H1 (cell line): ENCODE measurements around the gene ATP6V0A4. TPM values are rescaled to one million over a fixed set of nuclear protein-coding genes. Genes with fewer than 3 reads are reported as not detected.
A peak's percentile ranks its signal among the peaks of the same experiment; 100 is the strongest.

Experiments used
- CTCF ChIA-PET: fragments of 300-600 bp; sonication (Branson Sonifier 250); formaldehyde crosslinking; loops from one replicate; lab custom pipeline; 2021; ENCODE audit not compliant: partially characterized antibody; lab: Charles Lee
- POLR2A ChIA-PET: fragments of 300-600 bp; sonication (Branson Sonifier 250); formaldehyde crosslinking; loops from one replicate; lab custom pipeline; 2021; ENCODE audit warnings: inconsistent platforms; ENCODE audit not compliant: partially characterized antibody; lab: Charles Lee
- DNase-seq, 2 experiments: peaks; one replicate each; pipeline versions ENCODE4 v3.0.0 to v3.0.0-alpha.2; 2010 to 2022; ENCODE audit warnings: low spot score in 2 of 2, low read depth in 1 of 2, mixed read lengths in 1 of 2
- FAIRE-seq: peaks from 2 replicates; lab custom pipeline; 2011; peaks lifted over from hg19 to GRCh38; lab: Jason Lieb, UNC
- H2AFZ ChIP-seq: 2 replicates; pipeline ENCODE4 v1.8.1; 2012; ENCODE audit warnings: low read length, inconsistent platforms
- H2AK5ac ChIP-seq: 2 replicates; pipeline ENCODE4 v1.6.1; 2013; ENCODE audit warnings: low read depth, low read length
- H2BK120ac ChIP-seq: replicated peaks from 2 replicates; pipeline ENCODE3; 2013; ENCODE audit warnings: low read depth, low read length, inconsistent platforms
- H2BK12ac ChIP-seq: 2 replicates; pipeline ENCODE4 v1.6.1; 2013; ENCODE audit warnings: low read depth, low read length
- H2BK15ac ChIP-seq: 2 replicates; pipeline ENCODE4 v1.6.1; 2013; ENCODE audit warnings: low read length
- H2BK20ac ChIP-seq: 2 replicates; pipeline ENCODE4 v1.6.1; 2013; ENCODE audit warnings: low read length
- H2BK5ac ChIP-seq: 2 replicates; pipeline ENCODE4 v1.6.1; 2013; ENCODE audit warnings: low read depth, low read length
- H3K14ac ChIP-seq: 2 replicates; pipeline ENCODE4 v1.6.1; 2013; ENCODE audit warnings: inconsistent platforms; ENCODE audit not compliant: insufficient read length
- H3K18ac ChIP-seq: 2 replicates; pipeline ENCODE4 v1.6.1; 2013; ENCODE audit warnings: low read length; ENCODE audit errors: extremely low read depth
- H3K23ac ChIP-seq: 2 replicates; pipeline ENCODE4 v1.6.1; 2013; ENCODE audit warnings: inconsistent platforms; ENCODE audit not compliant: insufficient read length
- H3K23me2 ChIP-seq: 2 replicates; pipeline ENCODE4 v1.6.1; 2013; ENCODE audit warnings: low read depth, low read length
- H3K27ac ChIP-seq: 2 replicates; pipeline ENCODE4 v1.6.1; 2011; ENCODE audit warnings: low read depth, low read length, inconsistent platforms
- H3K27me3 ChIP-seq, 4 experiments: replicated peaks in 1 of 4; 1 replicate in 1 of 4; 2 replicates in 3 of 4; pipeline versions ENCODE4 v1.6.1 to v1.8.1; 2011 to 2013; ENCODE audit warnings: low read length in 3 of 4, mild to moderate bottlenecking in 3 of 4, inconsistent platforms in 2 of 4, mixed read lengths in 2 of 4, moderate library complexity in 1 of 4; ENCODE audit not compliant: control insufficient read depth in 3 of 4, insufficient read depth in 3 of 4; ENCODE audit errors: extremely low read depth in 1 of 4
- H3K36me3 ChIP-seq, 4 experiments: 2 replicates each; pipeline versions ENCODE4 v1.6.1 to v1.8.1; 2011 to 2013; ENCODE audit warnings: mild to moderate bottlenecking in 4 of 4, low read length in 3 of 4, moderate library complexity in 2 of 4, control low read depth in 1 of 4, inconsistent platforms in 1 of 4; ENCODE audit not compliant: insufficient read depth in 4 of 4, control insufficient read depth in 2 of 4
- H3K4ac ChIP-seq: replicated peaks from 2 replicates; pipeline ENCODE3; 2013; ENCODE audit warnings: low read length, low read depth, mixed read lengths, inconsistent platforms; ENCODE audit not compliant: insufficient read length
- H3K4me1 ChIP-seq, 4 experiments: replicated peaks in 1 of 4; 1 replicate in 1 of 4; 2 replicates in 3 of 4; pipeline versions ENCODE4 v1.6.1 to v1.8.1; 2011 to 2013; ENCODE audit warnings: low read length in 3 of 4, inconsistent platforms in 2 of 4, mixed read lengths in 1 of 4; ENCODE audit not compliant: insufficient read depth in 4 of 4, control insufficient read depth in 3 of 4
- H3K4me2 ChIP-seq, 2 experiments: 2 replicates each; pipeline versions ENCODE4 v1.6.1 to v1.8.1; 2011 to 2013; ENCODE audit warnings: low read depth in 2 of 2, low read length in 2 of 2, control low read depth in 1 of 2, inconsistent platforms in 1 of 2, mild to moderate bottlenecking in 1 of 2; ENCODE audit not compliant: insufficient read depth in 1 of 2
- H3K4me3 ChIP-seq, 4 experiments: fragments of 200-600, 300-600 bp in 1 of 4; sonication (generic), shearing (Covaris generic), sonication (Bioruptor Twin) in 1 of 4; 2 replicates each; pipeline versions ENCODE4 v1.5.1 to v1.8.1; 2011 to 2016; ENCODE audit warnings: low read length in 4 of 4, low read depth in 3 of 4, control low read depth in 2 of 4, inconsistent platforms in 2 of 4, mild to moderate bottlenecking in 2 of 4, mixed read lengths in 1 of 4, moderate library complexity in 1 of 4; ENCODE audit not compliant: insufficient read depth in 2 of 4; ENCODE audit errors: extremely low read depth in 1 of 4
- H3K56ac ChIP-seq: replicated peaks from 2 replicates; pipeline ENCODE3; 2013; ENCODE audit warnings: low read depth, mild to moderate bottlenecking, mixed read lengths, low read length, inconsistent platforms; ENCODE audit not compliant: insufficient read length
- H3K79me1 ChIP-seq: 2 replicates; pipeline ENCODE4 v1.6.1; 2013; ENCODE audit warnings: low read depth, low read length, control low read depth
- H3K79me2 ChIP-seq, 2 experiments: 2 replicates each; pipeline versions ENCODE4 v1.6.1 to v1.8.1; 2012 to 2013; ENCODE audit warnings: low read length in 2 of 2, mild to moderate bottlenecking in 2 of 2, inconsistent platforms in 1 of 2; ENCODE audit not compliant: insufficient read depth in 2 of 2, control insufficient read depth in 1 of 2
- H3K9ac ChIP-seq, 4 experiments: replicated peaks in 1 of 4; 1 replicate in 1 of 4; 2 replicates in 3 of 4; pipeline versions ENCODE4 v1.6.1 to v1.8.1; 2011 to 2013; ENCODE audit warnings: low read depth in 3 of 4, low read length in 3 of 4, control low read depth in 2 of 4, mild to moderate bottlenecking in 2 of 4, moderate library complexity in 2 of 4, inconsistent platforms in 1 of 4; ENCODE audit errors: extremely low read depth in 1 of 4
- H3K9me3 ChIP-seq, 2 experiments: 2 replicates each; pipeline versions ENCODE4 v1.6.1 to v1.8.1; 2012 to 2013; ENCODE audit warnings: mild to moderate bottlenecking in 2 of 2, moderate library complexity in 2 of 2, control low read depth in 1 of 2, inconsistent platforms in 1 of 2, low read depth in 1 of 2, low read length in 1 of 2, mixed read lengths in 1 of 2; ENCODE audit not compliant: insufficient read depth in 2 of 2
- H4K20me1 ChIP-seq, 2 experiments: replicated peaks in 1 of 2; 2 replicates each; pipeline versions ENCODE3 to v1.8.1; 2011 to 2013; ENCODE audit warnings: inconsistent platforms in 2 of 2, low read length in 2 of 2, mild to moderate bottlenecking in 1 of 2; ENCODE audit not compliant: insufficient read depth in 2 of 2, control insufficient read depth in 1 of 2
- H4K5ac ChIP-seq: 2 replicates; pipeline ENCODE4 v1.6.1; 2013; ENCODE audit warnings: low read length, low read depth, mixed read lengths, inconsistent platforms; ENCODE audit not compliant: insufficient read length
- H4K8ac ChIP-seq: 2 replicates; pipeline ENCODE4 v1.8.0; 2013; ENCODE audit warnings: mild to moderate bottlenecking, moderate library complexity, low read length, inconsistent platforms; ENCODE audit not compliant: insufficient read depth; ENCODE audit errors: extremely low read depth
- H4K91ac ChIP-seq: replicated peaks from 2 replicates; pipeline ENCODE3; 2013; ENCODE audit warnings: low read length, mixed read lengths, inconsistent platforms; ENCODE audit not compliant: insufficient read length
- ASH2L ChIP-seq: fragments of 200-600, 300-600 bp; sonication (generic); IDR thresholded peaks from one replicate; pipeline ENCODE4 v1.7.1; 2017; ENCODE audit warnings: low read length
- CHD1 ChIP-seq: IDR thresholded peaks from 2 replicates; pipeline ENCODE4 v1.6.1; 2012; ENCODE audit warnings: low read depth, low read length, improper control_type of control experiment
- CHD2 ChIP-seq: IDR thresholded peaks from 2 replicates; pipeline ENCODE4 v1.6.1; 2012; ENCODE audit warnings: low read length, improper control_type of control experiment
- KDM4A ChIP-seq: IDR thresholded peaks from one replicate; pipeline ENCODE4 v1.7.1; 2012; ENCODE audit warnings: low read depth, mild to moderate bottlenecking, moderate library complexity, low read length, inconsistent platforms; ENCODE audit not compliant: severe bottlenecking
- NRF1 ChIP-seq: IDR thresholded peaks from 2 replicates; pipeline ENCODE4 v1.6.1; 2011; ENCODE audit warnings: mild to moderate bottlenecking, low read depth, low read length, improper control_type of control experiment
- POLR2AphosphoS5 ChIP-seq: IDR thresholded peaks from 2 replicates; pipeline ENCODE4 v1.6.1; 2011; ENCODE audit warnings: low read depth, low read length
- SAP30 ChIP-seq: fragments of 300-600 bp; sonication (generic); IDR thresholded peaks from 2 replicates; pipeline ENCODE4 v1.7.1; 2012; ENCODE audit warnings: low read length, moderate library complexity, mild to moderate bottlenecking, inconsistent platforms; ENCODE audit not compliant: insufficient read depth, insufficient replicate concordance
- SIX5 ChIP-seq: IDR thresholded peaks from 2 replicates; pipeline ENCODE4 v1.6.1; 2011; ENCODE audit warnings: mild to moderate bottlenecking, low read depth, low read length
- SUZ12 ChIP-seq: fragments of 200-600 bp; sonication (generic); IDR thresholded peaks from 2 replicates; pipeline ENCODE4 v1.6.1; 2012; ENCODE audit warnings: mild to moderate bottlenecking, inconsistent platforms, low read length, moderate library complexity, mixed read lengths
- WGBS, 2 experiments: shearing (Covaris generic) in 1 of 2; methylation state at CpG; one replicate each; pipeline versions ENCODE4 v1.1.6 to v1.1.7; 2013 to 2015; ENCODE audit warnings: low lambda C conversion rate in 2 of 2, mixed read lengths in 2 of 2, inconsistent platforms in 1 of 2, low coverage in 1 of 2, missing lambda C conversion rate in 1 of 2; ENCODE audit not compliant: insufficient replicate concordance in 2 of 2, insufficient coverage in 1 of 2, insufficient read length in 1 of 2; ENCODE audit errors: extremely low coverage in 1 of 2, missing lambda C conversion rate in 1 of 2; 5-methylcytosine and 5-hydroxymethylcytosine counted together
- polyA plus RNA-seq, 7 experiments: library from polyadenylated mRNA; depleted of rRNA in 3 of 7; stranded (reverse) in 5 of 7; unstranded in 2 of 7; fragments of >200 nt in 5 of 7; fragments of 200-250 nt in 2 of 7; gene quantifications; 1 replicate in 5 of 7; 2 replicates in 1 of 7; 4 replicates in 1 of 7; pipeline versions ENCODE4 v1.2.1 to v1.2.3, GENCODE V29; 2011 to 2013; ENCODE audit warnings: missing spikeins in 2 of 7, mixed read lengths in 2 of 7
- total RNA-seq: library from RNA; stranded (reverse); fragmentation: NEBNext Ultra II Directional; extraction: Animal tissue kit (Norgen Biotek cat#: 25700); gene quantifications from 2 replicates; pipeline ENCODE4 v1.2.1, GENCODE V29; 2021
- TF ChIP-seq, protein P1 (sequence below): IDR thresholded peaks from 2 replicates; pipeline ENCODE4 v1.6.1; 2011; ENCODE audit warnings: low read length, improper control_type of control experiment
- TF ChIP-seq, protein P2 (sequence below): IDR thresholded peaks from 2 replicates; pipeline ENCODE4 v1.6.1; 2012; ENCODE audit warnings: inconsistent platforms
- TF ChIP-seq, protein P3 (sequence below): IDR thresholded peaks from 2 replicates; pipeline ENCODE4 v1.6.1; 2012; ENCODE audit warnings: inconsistent platforms

The ATP6V0A4 gene
- total and polyA plus RNA-seq, 2 of the 8 experiments (the other 6 are each of a cell fraction or from before 2014, with no cell fraction given), result 0.47 to 1.6 TPM

DNA sequence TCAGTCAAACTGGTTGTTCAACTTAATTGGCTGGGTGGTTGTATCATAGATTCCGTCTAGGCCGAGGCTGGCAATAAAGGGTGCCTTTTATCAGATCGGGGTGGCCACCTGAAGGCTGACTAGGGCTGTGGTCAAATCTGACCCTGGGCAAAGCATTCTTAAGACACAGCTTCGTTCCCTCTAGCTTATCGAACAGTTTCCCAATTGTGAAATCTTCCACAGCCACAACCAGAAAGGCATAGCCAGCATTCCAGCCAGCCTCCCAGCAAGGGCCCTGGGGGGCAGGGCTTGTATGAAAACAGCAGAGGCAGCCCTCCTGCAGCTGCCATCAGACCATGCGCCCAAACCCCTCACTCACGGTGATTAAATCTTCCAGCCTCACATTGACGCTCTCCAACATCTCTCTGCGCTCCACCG, 42.7 kb downstream of the ATP6V0A4 start:
- no peak overlapping the region for H3K4ac ChIP-seq
- H3K23ac ChIP-seq, result no peak overlapping the region
- 0 out of 2 replicates have a peak, but pooled peaks cover 3% of the 10 kb centered on the region for H3K23me2 ChIP-seq
- no peaks in the 10 kb centered on the region for H3K79me2 ChIP-seq
- WGBS, 2 experiments, result 70% methylated on average over 10 of the region's 10 CpGs; no CpG with 5 or more reads in 1 of the 2 experiments
- no peaks in the 10 kb centered on the region for H3K79me1 ChIP-seq
- H3K4me1 ChIP-seq, result peaks cover 7 to 24% (median 11%) of the 10 kb centered on the region in 4 experiments
- H2BK15ac ChIP-seq, result no peak overlapping the region; the same call in 1 of the 2 replicates
- ChIA-PET CTCF (interaction anchor here (1.0 to 4.4 kb wide), 4 partner anchors 17 to 130 kb away, joined by 3 to 20 read pairs (median 4); no protein-coding TSS in a partner anchor), POLR2A (interaction anchor here (1.0 kb wide), 1 partner anchor 296 kb away, joined by 3 read pairs; the partner anchor contains the start of gene TRIM24)
- no peak overlapping the region for H4K8ac ChIP-seq
- no peaks in the 10 kb centered on the region for H3K36me3 ChIP-seq
- H3K27ac ChIP-seq, result no peak overlapping the region
- FAIRE-seq (no peak), DNase-seq (no peak)
- H2BK20ac ChIP-seq, result no peak overlapping the region
- H2BK12ac ChIP-seq, result no peak overlapping the region
- no peaks in the 10 kb centered on the region for H3K9me3 ChIP-seq
- peak overlapping the region; percentile 22 for H4K91ac ChIP-seq
- H3K14ac ChIP-seq, result no peak overlapping the region
- peak overlapping the region; percentile 64 for H2AFZ ChIP-seq
- H2BK120ac ChIP-seq, result no peak overlapping the region
- no peak overlapping the region for H2BK5ac ChIP-seq
- H4K5ac ChIP-seq, result no peak overlapping the region
- peak overlapping the region; percentile 6 to 36; a peak in 1 of 4 replicates for H3K4me2 ChIP-seq
- no peak overlapping the region for H3K56ac ChIP-seq
- H4K20me1 ChIP-seq, result no peaks in the 10 kb centered on the region
- H2AK5ac ChIP-seq, result no peak overlapping the region
- H3K4me3 ChIP-seq, result no peak overlapping the region
- no peaks in the 10 kb centered on the region for H3K27me3 ChIP-seq
- no peak overlapping the region for H3K9ac ChIP-seq
- peak overlapping the region; percentile 48; the same call in 1 of the 2 replicates for H3K18ac ChIP-seq
- TF ChIP-seq CHD2, result no peak
- no peak for TF ChIP-seq NRF1
- TF ChIP-seq CHD1, result no peak
- TF ChIP-seq, protein P1, sequence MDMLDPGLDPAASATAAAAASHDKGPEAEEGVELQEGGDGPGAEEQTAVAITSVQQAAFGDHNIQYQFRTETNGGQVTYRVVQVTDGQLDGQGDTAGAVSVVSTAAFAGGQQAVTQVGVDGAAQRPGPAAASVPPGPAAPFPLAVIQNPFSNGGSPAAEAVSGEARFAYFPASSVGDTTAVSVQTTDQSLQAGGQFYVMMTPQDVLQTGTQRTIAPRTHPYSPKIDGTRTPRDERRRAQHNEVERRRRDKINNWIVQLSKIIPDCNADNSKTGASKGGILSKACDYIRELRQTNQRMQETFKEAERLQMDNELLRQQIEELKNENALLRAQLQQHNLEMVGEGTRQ, result no peak
- TF ChIP-seq, protein P2, sequence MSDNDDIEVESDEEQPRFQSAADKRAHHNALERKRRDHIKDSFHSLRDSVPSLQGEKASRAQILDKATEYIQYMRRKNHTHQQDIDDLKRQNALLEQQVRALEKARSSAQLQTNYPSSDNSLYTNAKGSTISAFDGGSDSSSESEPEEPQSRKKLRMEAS, result peak; percentile 64; the same call in 1 of the 2 replicates
- no peak for TF ChIP-seq SAP30
- TF ChIP-seq SUZ12, result no peak
- no peak for TF ChIP-seq KDM4A
- TF ChIP-seq ASH2L, result peak; percentile 45
- TF ChIP-seq, protein P3, sequence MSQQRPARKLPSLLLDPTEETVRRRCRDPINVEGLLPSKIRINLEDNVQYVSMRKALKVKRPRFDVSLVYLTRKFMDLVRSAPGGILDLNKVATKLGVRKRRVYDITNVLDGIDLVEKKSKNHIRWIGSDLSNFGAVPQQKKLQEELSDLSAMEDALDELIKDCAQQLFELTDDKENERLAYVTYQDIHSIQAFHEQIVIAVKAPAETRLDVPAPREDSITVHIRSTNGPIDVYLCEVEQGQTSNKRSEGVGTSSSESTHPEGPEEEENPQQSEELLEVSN, result peak; percentile 43; the same call in 1 of the 2 replicates
- no peak for TF ChIP-seq SIX5
- TF ChIP-seq POLR2AphosphoS5, result no peak
